ENCODE results near the gene OBI1.

DNA sequence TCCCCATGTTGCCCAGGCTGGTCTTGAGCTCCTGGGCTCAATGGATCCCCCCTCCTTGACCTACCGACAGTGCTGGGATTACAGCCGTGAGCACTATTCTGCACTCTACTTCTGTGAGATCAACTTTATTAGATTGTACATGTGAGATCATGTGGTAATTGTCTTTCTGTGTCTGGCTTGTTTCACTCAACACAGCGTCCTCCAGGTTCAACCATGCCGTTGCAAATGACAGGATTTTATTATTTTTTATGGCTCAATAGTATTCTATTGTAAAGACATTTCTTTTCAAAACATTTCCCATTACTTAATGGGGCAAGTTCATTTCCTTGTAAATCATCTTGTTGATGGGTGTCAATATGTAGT is 1.5 kb upstream of the OBI1 start:
- no peak for TF ChIP-seq EZH2 (IDR thresholded peaks at IDR 0.05; ENCODE audit: borderline replicate concordance, low read length)
- TF ChIP-seq, protein P1, sequence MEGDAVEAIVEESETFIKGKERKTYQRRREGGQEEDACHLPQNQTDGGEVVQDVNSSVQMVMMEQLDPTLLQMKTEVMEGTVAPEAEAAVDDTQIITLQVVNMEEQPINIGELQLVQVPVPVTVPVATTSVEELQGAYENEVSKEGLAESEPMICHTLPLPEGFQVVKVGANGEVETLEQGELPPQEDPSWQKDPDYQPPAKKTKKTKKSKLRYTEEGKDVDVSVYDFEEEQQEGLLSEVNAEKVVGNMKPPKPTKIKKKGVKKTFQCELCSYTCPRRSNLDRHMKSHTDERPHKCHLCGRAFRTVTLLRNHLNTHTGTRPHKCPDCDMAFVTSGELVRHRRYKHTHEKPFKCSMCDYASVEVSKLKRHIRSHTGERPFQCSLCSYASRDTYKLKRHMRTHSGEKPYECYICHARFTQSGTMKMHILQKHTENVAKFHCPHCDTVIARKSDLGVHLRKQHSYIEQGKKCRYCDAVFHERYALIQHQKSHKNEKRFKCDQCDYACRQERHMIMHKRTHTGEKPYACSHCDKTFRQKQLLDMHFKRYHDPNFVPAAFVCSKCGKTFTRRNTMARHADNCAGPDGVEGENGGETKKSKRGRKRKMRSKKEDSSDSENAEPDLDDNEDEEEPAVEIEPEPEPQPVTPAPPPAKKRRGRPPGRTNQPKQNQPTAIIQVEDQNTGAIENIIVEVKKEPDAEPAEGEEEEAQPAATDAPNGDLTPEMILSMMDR (IDR thresholded peaks at IDR 0.05; ENCODE audit: low read length): no peak
